GM21367 (cell line): ENCODE results near the gene AGRN.

Experiments
- ATAC-seq: cut with Tn5 transposase; IDR thresholded peaks from one replicate; pipeline ENCODE4 v1.9.1; 2021; ENCODE audit not compliant: unreplicated experiment

Gene AGRN

GRCh38 chr1:1035291-1035943, 15.5 kb downstream of the AGRN start:
- ATAC-seq: no peak

GRCh38 chr1:1037366-1038327, 17.7 kb downstream of the AGRN start:
- ATAC-seq: no peak

- ATAC-seq: peak; percentile 52
These were observed 18.8 kb downstream of the AGRN start for GRCh38 chr1:1038694-1039093.

GRCh38 chr1:1039145-1039910, 19.4 kb downstream of the AGRN start:
- ATAC-seq: no peak

GRCh38 chr1:1040004-1040991, 20.4 kb downstream of the AGRN start:
- ATAC-seq: no peak

GRCh38 chr1:1041092-1041523, 21.2 kb downstream of the AGRN start:
- ATAC-seq: no peak

GRCh38 chr1:1041873-1042272, 22.0 kb downstream of the AGRN start:
- no peak for ATAC-seq

- no peak for ATAC-seq
These were observed 22.9 kb downstream of the AGRN start for GRCh38 chr1:1042835-1043234.

- ATAC-seq: no peak
These were observed 23.5 kb downstream of the AGRN start for GRCh38 chr1:1043411-1043810.

GRCh38 chr1:1043921-1044320, 24.0 kb downstream of the AGRN start:
- ATAC-seq: no peak

- no peak for ATAC-seq
These were observed 24.6 kb downstream of the AGRN start for GRCh38 chr1:1044455-1045078.

GRCh38 chr1:1045129-1045528, 25.2 kb downstream of the AGRN start:
- no peak for ATAC-seq

GRCh38 chr1:1046243-1046642, 26.3 kb downstream of the AGRN start:
- no peak for ATAC-seq

GRCh38 chr1:1046767-1047166, 26.8 kb downstream of the AGRN start:
- ATAC-seq: no peak

GRCh38 chr1:1047407-1047806, 27.5 kb downstream of the AGRN start:
- no peak for ATAC-seq

- ATAC-seq: no peak
These were observed 28.0 kb downstream of the AGRN start for GRCh38 chr1:1047963-1048362.

- ATAC-seq: no peak
These were observed 28.8 kb downstream of the AGRN start for GRCh38 chr1:1048765-1049164.

GRCh38 chr1:1049318-1050165, 29.6 kb downstream of the AGRN start:
- ATAC-seq: no peak

GRCh38 chr1:1050577-1051052, 30.7 kb downstream of the AGRN start:
- ATAC-seq: no peak
